Activated naive CD4-positive, alpha-beta T cell treated with anti-CD3 and anti-CD28 coated beads, Interleukin-2, amount 50 U/mL, for 24 hours (primary cell): Measurements from ENCODE around the gene BBOX1.

Experiments
- H3K27ac Mint-ChIP-seq: one replicate; pipeline ENCODE4 v1.8.0; 2021; ENCODE audit warnings: mild to moderate bottlenecking, mixed read lengths
- H3K27me3 Mint-ChIP-seq: one replicate; pipeline ENCODE4 v1.8.0; 2021; ENCODE audit warnings: mixed read lengths
- H3K36me3 Mint-ChIP-seq: one replicate; pipeline ENCODE4 v1.8.0; 2021; ENCODE audit warnings: mixed read lengths
- H3K4me1 Mint-ChIP-seq: one replicate; pipeline ENCODE4 v1.8.0; 2021; ENCODE audit warnings: mixed read lengths
- H3K4me3 Mint-ChIP-seq: one replicate; pipeline ENCODE4 v1.8.0; 2021; ENCODE audit warnings: mild to moderate bottlenecking, mixed read lengths
- H3K9me3 Mint-ChIP-seq: one replicate; pipeline ENCODE4 v1.8.0; 2021; ENCODE audit warnings: mixed read lengths

Gene BBOX1

DNA sequence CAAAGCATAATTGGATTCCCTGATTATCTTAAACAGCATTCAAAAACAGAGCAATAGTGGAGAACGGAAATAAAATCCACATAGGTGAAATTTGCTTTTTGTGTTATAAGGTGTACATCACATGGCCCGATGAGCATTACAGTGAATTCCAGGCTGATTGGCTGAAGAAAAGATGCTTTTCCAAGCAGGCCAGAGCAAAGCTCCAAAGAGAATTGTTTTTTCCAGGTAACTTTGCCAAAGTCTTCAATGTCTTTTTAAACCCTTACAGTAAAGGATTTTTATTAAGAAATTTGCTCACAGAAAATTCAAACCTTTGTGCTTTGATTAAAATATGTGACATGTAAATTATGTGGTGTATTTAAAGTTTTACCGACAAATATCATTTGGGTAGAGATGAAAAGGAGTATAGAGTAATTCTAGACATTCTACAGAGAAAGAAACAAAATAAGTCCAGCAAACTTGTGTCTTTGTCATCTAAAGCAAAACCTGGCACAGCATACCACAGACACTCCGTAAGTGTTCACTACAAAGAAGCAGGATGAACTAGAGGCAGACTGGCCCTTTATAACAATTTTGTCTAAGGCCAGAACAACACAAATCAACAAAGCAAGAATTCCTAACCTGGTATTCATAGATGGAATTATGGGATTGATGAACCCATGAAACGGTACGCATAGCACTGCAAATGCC lies 16.6 kb downstream of the BBOX1 start:
- Mint-ChIP-seq H3K27me3 (no peaks in the 10 kb centered on the region), H3K27ac (no peak overlapping the region), H3K4me3 (no peak overlapping the region), H3K4me1 (no peaks in the 10 kb centered on the region), H3K36me3 (no peaks in the 10 kb centered on the region), H3K9me3 (peaks cover 8% of the 10 kb centered on the region)

DNA sequence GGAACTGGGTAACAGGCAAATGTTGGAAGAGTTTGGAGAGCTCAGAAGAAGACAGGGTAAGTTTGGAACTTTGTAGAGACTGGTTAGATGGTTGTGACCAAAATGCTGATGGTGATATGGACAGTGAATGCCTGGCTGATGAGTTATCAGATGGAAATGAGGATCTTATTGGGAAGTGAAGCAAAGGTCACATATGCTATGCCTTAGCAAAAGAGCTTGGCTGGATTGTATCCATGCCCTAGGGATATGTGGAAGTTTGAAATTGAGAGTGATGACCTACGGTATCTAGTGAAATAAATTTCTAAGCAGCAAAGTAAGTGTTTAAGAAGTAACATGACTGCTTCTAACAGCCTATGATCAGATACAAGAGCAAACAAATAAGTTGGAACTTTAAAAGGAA lies 17.8 kb downstream of the BBOX1 start:
- Mint-ChIP-seq H3K4me1 (no peaks in the 10 kb centered on the region), H3K9me3 (peaks cover 5% of the 10 kb centered on the region), H3K4me3 (no peak overlapping the region), H3K27me3 (no peaks in the 10 kb centered on the region), H3K36me3 (no peaks in the 10 kb centered on the region), H3K27ac (no peak overlapping the region)

- no peaks in the 10 kb centered on the region for H3K4me1 Mint-ChIP-seq
- no peaks in the 10 kb centered on the region for H3K36me3 Mint-ChIP-seq
- H3K27me3 Mint-ChIP-seq: no peaks in the 10 kb centered on the region
- no peak overlapping the region for H3K27ac Mint-ChIP-seq
- peaks cover 5% of the 10 kb centered on the region for H3K9me3 Mint-ChIP-seq
- no peak overlapping the region for H3K4me3 Mint-ChIP-seq
Measured at GRCh38 chr11:27059431-27059830, 18.8 kb downstream of the BBOX1 start.

DNA sequence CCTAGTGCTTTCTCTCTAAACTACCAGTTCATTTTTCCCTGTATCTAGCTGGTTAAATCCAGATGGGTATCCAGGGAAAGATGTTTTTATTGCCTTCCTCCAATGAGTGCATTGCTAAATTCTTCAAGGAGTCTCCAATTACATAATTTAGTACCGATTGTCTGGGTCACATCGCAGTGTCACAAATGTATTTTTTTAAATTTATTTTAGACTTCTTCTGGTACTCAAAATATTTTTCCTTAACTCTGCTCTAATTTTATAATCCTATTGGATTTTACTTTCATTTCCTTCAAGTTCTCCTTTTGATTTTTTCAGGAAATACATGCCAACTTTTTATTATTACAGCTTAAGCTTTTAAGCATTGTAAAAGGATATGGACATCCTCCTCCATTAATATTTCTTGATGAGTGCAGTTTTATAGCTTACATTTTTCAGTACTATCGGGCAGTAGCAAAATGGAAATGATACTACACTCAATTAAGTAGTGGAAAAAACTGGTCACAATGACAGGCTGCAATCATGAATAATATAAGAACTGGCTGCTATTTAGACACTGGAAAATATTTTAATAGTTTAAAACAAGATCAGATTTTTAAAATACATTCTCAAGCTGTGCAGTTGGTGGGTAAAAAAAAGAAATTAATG lies 20.3 kb downstream of the BBOX1 start:
- H3K27ac Mint-ChIP-seq: no peak overlapping the region
- no peaks in the 10 kb centered on the region for H3K27me3 Mint-ChIP-seq
- no peaks in the 10 kb centered on the region for H3K36me3 Mint-ChIP-seq
- H3K4me1 Mint-ChIP-seq: no peaks in the 10 kb centered on the region
- no peak overlapping the region for H3K4me3 Mint-ChIP-seq
- peaks cover 5% of the 10 kb centered on the region for H3K9me3 Mint-ChIP-seq

DNA sequence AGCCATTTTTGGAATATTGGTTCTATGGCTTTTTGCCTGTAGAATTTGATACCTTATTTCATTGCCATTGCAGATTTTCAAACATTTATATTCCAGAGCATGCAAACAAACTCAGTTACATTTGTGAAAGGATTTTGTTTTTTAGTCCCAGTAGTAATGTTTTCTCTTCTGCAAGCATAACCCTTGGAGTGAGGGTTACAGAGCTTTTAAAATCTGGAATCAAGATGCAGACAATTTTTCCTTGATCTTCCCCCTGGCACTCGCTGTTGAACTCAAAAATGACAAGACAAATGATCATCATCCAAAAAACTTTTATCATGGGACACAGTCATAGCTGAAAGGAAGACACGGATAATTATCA lies 20.8 kb downstream of the BBOX1 start:
- Mint-ChIP-seq H3K9me3 (peaks cover 5% of the 10 kb centered on the region), H3K4me3 (no peak overlapping the region), H3K36me3 (no peaks in the 10 kb centered on the region), H3K27me3 (no peaks in the 10 kb centered on the region), H3K27ac (no peak overlapping the region), H3K4me1 (no peaks in the 10 kb centered on the region)

GRCh38 chr11:27064086-27064485 lies 23.5 kb downstream of the BBOX1 start:
- Mint-ChIP-seq H3K36me3 (no peaks in the 10 kb centered on the region), H3K27me3 (no peaks in the 10 kb centered on the region), H3K4me1 (no peaks in the 10 kb centered on the region), H3K4me3 (no peak overlapping the region), H3K27ac (no peak overlapping the region), H3K9me3 (peaks cover 5% of the 10 kb centered on the region)

DNA sequence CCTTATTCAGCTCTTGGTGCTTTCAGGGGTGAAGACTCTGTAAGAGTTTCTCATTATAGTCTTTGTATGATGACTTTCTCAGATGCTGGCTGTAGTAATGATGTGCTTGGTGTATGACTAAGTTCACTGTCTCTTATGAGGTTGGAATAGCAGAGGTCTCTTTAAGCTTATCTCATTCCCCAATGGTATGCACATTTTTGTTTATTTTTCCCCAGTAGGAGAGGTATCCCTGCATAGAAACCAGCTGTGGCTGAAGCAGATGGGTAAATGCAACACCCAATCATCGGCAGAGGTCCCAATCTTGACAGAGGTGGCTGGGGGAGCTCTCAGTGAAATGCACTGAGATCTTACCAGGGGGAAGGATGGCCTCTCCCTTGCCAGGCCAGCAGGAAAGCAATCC lies 34.6 kb downstream of the BBOX1 start:
- Mint-ChIP-seq H3K36me3 (no peaks in the 10 kb centered on the region), H3K4me1 (no peaks in the 10 kb centered on the region), H3K9me3 (peaks cover 3% of the 10 kb centered on the region), H3K27me3 (no peaks in the 10 kb centered on the region), H3K27ac (no peak overlapping the region), H3K4me3 (no peak overlapping the region)

- H3K9me3 Mint-ChIP-seq: no peaks in the 10 kb centered on the region
- no peaks in the 10 kb centered on the region for H3K4me1 Mint-ChIP-seq
- no peaks in the 10 kb centered on the region for H3K36me3 Mint-ChIP-seq
- H3K27ac Mint-ChIP-seq: no peak overlapping the region
- no peaks in the 10 kb centered on the region for H3K27me3 Mint-ChIP-seq
- no peak overlapping the region for H3K4me3 Mint-ChIP-seq
Measured at GRCh38 chr11:27075655-27076054, 35.0 kb downstream of the BBOX1 start.

GRCh38 chr11:27076121-27076589 lies 35.5 kb downstream of the BBOX1 start:
- H3K27ac Mint-ChIP-seq: no peak overlapping the region
- no peaks in the 10 kb centered on the region for H3K27me3 Mint-ChIP-seq
- H3K4me1 Mint-ChIP-seq: no peaks in the 10 kb centered on the region
- H3K9me3 Mint-ChIP-seq: no peaks in the 10 kb centered on the region
- H3K4me3 Mint-ChIP-seq: no peak overlapping the region
- no peaks in the 10 kb centered on the region for H3K36me3 Mint-ChIP-seq

DNA sequence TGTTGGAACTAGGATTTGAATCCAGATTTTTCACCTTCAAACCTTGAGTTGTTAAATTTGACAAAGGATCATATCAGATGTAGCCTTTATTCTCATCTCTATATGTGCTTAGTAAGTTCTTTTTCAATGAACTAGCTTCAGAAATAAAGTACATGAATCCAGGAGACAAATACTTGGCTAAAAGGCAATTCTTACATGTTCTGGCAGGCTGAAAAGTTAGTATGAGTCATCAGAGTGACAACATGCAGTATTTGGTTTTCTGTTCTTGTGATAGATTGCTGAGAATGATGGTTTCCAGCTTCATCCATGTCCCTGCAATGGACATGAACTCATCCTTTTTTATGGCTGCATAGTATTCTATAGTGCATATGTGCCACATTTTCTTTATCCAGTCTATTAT lies 40.4 kb downstream of the BBOX1 start:
- H3K36me3 Mint-ChIP-seq: no peaks in the 10 kb centered on the region
- H3K27ac Mint-ChIP-seq: no peak overlapping the region
- H3K4me1 Mint-ChIP-seq: no peaks in the 10 kb centered on the region
- no peak overlapping the region for H3K4me3 Mint-ChIP-seq
- H3K9me3 Mint-ChIP-seq: no peaks in the 10 kb centered on the region
- no peaks in the 10 kb centered on the region for H3K27me3 Mint-ChIP-seq

DNA sequence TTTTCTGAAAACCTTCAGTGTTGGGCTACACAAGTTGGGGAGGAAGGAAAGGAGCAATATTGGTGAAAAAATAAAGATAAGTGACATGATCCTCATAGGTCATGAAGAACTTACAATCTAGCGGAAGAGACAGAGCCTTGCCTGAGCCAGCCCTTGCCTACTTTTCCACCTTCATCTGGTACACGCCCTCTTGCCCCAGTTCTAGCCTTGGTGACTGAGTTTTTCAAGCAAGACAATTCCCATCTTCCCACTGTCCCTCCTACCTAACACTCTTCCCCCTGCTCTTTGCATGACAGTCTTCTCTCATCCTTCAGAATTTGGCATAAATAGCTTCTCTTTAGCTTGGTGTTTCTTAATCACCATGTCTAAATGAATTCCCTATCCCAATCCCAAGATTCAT lies 42.6 kb downstream of the BBOX1 start:
- Mint-ChIP-seq H3K36me3 (no peaks in the 10 kb centered on the region), H3K4me1 (no peaks in the 10 kb centered on the region), H3K9me3 (no peaks in the 10 kb centered on the region), H3K27me3 (no peaks in the 10 kb centered on the region), H3K27ac (no peak overlapping the region), H3K4me3 (no peak overlapping the region)

- Mint-ChIP-seq H3K36me3 (no peaks in the 10 kb centered on the region), H3K9me3 (no peaks in the 10 kb centered on the region), H3K27me3 (no peaks in the 10 kb centered on the region), H3K4me1 (no peaks in the 10 kb centered on the region), H3K27ac (no peak overlapping the region), H3K4me3 (no peak overlapping the region)
Measured at GRCh38 chr11:27083782-27084181, 43.2 kb downstream of the BBOX1 start.

DNA sequence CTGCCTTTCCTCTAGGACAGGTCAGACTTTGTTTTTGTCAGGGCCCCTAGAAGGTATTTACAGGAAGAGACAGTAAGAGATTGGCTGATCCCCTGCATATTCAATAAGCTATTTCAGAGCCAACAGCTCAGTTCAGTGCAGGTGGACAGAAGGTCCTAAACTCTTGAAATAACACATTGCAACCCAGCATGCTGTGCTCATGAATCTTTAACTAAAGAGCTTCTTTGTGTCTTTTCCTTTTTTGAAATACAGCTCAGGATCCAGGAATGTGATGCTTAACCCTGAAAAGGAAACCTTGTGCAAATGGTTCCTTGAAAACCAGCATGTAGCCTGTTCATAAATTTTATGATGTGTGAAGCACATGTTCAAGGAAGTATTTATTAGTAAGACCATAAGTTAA lies 43.9 kb downstream of the BBOX1 start:
- Mint-ChIP-seq H3K4me1 (no peaks in the 10 kb centered on the region), H3K4me3 (no peak overlapping the region), H3K36me3 (no peaks in the 10 kb centered on the region), H3K27me3 (no peaks in the 10 kb centered on the region), H3K27ac (no peak overlapping the region), H3K9me3 (no peaks in the 10 kb centered on the region)

GRCh38 chr11:27085111-27085510 lies 44.5 kb downstream of the BBOX1 start:
- H3K36me3 Mint-ChIP-seq: no peaks in the 10 kb centered on the region
- H3K9me3 Mint-ChIP-seq: peaks cover 5% of the 10 kb centered on the region
- no peaks in the 10 kb centered on the region for H3K4me1 Mint-ChIP-seq
- no peaks in the 10 kb centered on the region for H3K27me3 Mint-ChIP-seq
- no peak overlapping the region for H3K4me3 Mint-ChIP-seq
- H3K27ac Mint-ChIP-seq: no peak overlapping the region

- H3K27me3 Mint-ChIP-seq: no peaks in the 10 kb centered on the region
- H3K4me1 Mint-ChIP-seq: no peaks in the 10 kb centered on the region
- H3K4me3 Mint-ChIP-seq: no peak overlapping the region
- H3K27ac Mint-ChIP-seq: no peak overlapping the region
- no peaks in the 10 kb centered on the region for H3K36me3 Mint-ChIP-seq
- peaks cover 8% of the 10 kb centered on the region for H3K9me3 Mint-ChIP-seq
Measured at GRCh38 chr11:27085605-27086004, 45.0 kb downstream of the BBOX1 start.

DNA sequence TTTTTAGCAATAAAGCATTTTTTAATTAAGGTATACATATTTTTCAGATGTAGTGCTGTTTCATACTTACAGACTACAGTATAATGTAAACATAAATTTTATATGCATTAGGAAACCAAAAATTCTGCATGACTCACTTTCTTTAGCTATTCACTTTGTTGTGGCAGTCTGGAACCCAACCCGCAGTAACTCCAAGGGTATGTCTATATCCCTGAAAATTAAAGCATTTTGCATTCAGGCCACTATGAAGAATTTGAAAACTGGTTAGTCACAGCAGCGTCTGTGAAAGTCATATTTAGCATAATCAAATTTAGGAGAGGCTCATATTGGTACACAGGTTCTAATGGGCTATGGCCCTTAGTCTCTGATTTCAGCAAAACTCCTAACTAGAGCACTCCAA lies 46.8 kb downstream of the BBOX1 start:
- no peak overlapping the region for H3K27ac Mint-ChIP-seq
- H3K4me1 Mint-ChIP-seq: no peaks in the 10 kb centered on the region

DNA sequence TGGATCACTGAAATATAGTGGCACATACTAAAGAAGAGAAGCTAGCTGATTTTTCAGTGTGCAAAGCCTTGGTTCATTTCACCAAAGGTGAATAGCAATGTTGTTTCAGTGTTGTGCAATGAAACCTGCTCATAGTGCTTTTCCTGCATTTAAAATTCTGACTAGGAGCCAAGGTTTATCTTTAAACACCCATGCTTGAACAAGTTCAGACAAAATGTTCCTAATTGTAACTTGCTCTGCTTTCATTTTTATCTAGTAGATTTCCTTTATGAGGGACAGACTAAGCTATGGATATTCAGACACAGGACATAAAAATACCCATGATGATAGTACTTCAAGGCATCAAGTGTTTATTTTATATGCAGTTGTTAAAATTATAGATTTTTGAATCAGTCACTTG lies 47.7 kb downstream of the BBOX1 start:
- H3K36me3 Mint-ChIP-seq: no peaks in the 10 kb centered on the region
- H3K4me3 Mint-ChIP-seq: no peak overlapping the region
- H3K4me1 Mint-ChIP-seq: no peaks in the 10 kb centered on the region
- no peak overlapping the region for H3K27ac Mint-ChIP-seq
- H3K27me3 Mint-ChIP-seq: no peaks in the 10 kb centered on the region
- H3K9me3 Mint-ChIP-seq: peaks cover 13% of the 10 kb centered on the region

More for the DNA sequence above, 46.8 kb downstream of the BBOX1 start:
- H3K4me3 Mint-ChIP-seq: no peak overlapping the region
- no peaks in the 10 kb centered on the region for H3K36me3 Mint-ChIP-seq
- peaks cover 9% of the 10 kb centered on the region for H3K9me3 Mint-ChIP-seq
- H3K27me3 Mint-ChIP-seq: no peaks in the 10 kb centered on the region
